GM18502 (cell line): Measurements from ENCODE around the gene YPEL4.

Experiments
- ATAC-seq: cut with Tn5 transposase; IDR thresholded peaks from one replicate; pipeline ENCODE4 v1.9.1; 2021; ENCODE audit warnings: mild to moderate bottlenecking; ENCODE audit not compliant: unreplicated experiment, poor library complexity

The YPEL4 gene

DNA sequence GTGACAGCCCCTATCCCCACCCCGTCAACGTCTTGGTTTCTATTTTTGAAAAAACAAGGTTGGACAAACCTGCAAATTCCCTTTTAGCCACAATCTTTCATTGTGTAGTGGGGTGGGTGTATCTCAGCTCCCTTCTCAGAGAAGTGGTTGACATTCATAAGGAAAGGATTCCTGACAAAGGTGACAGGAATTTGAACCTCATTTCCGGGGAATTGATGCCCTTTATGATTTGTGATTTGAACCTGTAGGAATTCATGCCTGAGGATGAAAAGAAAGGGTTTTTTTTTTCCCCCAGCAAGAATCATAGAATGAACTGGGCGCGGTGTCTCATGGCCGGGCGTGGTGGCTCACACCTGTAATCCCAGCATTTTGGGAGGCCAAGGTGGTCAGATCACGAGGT, 14.5 kb downstream of the YPEL4 start:
- ATAC-seq: no peak

DNA sequence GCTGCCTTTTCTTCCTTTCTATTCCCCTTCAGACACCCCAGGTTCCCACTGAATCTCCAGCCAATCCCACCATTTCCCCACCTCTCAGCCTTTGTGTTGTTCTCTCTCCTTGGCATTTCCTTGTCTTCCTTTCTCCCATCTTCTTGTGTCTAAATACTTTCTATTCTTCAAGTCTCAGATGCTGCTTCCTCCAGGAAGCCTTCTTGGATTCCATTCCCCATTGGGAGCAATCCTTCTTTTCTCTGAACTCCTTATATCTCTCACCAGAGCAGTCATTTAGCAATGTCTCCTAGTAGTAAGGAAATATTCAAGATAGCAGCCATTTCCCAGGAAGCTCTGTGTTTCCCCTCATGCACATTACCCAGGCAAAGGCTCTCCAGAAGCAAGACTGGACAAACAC, 15.4 kb downstream of the YPEL4 start:
- ATAC-seq: no peak

- no peak for ATAC-seq
Observed at GRCh38 chr11:57633394-57634070, 16.2 kb downstream of the YPEL4 start.

GRCh38 chr11:57632116-57632515, 17.6 kb downstream of the YPEL4 start:
- no peak for ATAC-seq

DNA sequence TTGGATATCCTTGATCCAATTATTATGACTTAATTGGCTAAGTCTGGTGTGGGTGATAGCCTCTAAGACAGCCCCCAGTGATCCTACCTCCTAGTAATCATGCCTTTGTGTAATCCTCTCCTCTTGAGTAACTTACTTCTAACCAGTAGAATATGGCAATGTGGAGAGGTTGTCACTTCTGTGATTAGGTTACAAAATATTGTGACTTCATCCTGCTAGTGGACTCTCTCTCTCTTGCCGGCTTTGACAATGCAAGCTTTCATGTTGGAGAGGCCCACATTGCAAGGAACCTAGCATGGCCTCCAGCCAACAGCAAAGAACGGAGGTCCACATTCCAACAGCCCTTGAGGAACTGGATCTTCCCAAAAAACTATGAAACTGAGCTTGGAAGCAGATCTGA, 19.5 kb downstream of the YPEL4 start:
- ATAC-seq: no peak

DNA sequence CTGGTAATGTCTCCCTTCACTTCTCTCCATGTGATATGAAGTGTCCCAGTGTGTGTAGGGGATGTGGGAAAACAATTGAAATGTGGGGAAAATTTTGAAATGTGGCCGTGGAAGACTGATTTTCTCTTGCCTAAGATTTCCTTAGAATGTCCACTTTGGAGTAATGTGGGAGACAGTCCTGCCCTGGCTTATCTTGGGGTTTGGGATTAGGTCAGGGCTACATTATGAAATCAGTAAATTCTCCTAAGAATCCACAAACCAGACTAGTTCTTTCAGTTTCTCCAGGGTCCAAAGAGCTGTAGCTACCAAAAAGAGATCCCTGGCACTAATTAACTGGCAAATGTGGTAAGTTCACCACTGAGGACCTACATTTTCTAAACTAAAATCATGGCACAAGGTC, 22.8 kb downstream of the YPEL4 start:
- ATAC-seq: no peak

DNA sequence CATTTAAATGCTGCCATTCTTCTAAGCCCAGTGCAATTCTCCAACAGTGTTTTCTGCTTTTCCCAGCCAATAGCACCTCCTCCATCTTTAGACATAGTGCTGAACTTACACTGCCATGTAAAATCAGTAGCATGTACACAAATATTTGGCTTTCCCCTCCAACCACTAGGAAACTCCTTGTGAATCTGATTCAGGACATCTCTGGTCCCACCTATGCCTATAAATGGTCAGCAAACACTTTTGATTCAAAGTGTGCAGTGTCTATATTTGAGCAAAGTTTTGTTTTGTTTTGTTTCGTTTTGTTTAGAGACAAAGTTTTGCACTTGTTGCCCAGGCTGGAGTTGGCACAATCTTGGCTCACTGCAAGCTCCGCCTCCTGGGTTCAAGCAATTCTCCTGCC, 24.8 kb downstream of the YPEL4 start:
- no peak for ATAC-seq

- ATAC-seq: no peak
Observed at GRCh38 chr11:57622263-57622662, 27.4 kb downstream of the YPEL4 start.

- ATAC-seq: no peak
Observed at GRCh38 chr11:57620467-57620866, 29.2 kb downstream of the YPEL4 start.

DNA sequence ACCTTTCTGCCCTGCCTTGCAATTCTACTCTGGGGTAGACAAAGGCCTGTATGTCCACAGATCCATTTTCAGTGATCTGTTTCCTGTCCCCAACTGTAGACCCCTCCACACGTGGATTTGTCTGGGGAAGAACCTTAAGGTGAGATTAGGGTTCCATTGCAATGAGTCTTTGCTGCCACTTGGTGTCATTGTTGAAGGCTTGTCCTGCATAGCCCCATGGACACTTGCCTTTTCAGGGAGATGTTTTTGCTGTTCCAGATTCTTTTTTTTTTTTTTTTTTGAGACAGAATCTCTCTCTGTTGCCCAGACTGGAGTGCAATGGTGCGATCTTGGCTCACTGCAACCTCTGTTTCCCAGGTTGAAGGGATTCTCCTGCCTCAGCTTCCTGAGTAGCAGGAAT, 30.4 kb downstream of the YPEL4 start:
- no peak for ATAC-seq

- no peak for ATAC-seq
Observed at GRCh38 chr11:57618438-57618837, 31.3 kb downstream of the YPEL4 start.

DNA sequence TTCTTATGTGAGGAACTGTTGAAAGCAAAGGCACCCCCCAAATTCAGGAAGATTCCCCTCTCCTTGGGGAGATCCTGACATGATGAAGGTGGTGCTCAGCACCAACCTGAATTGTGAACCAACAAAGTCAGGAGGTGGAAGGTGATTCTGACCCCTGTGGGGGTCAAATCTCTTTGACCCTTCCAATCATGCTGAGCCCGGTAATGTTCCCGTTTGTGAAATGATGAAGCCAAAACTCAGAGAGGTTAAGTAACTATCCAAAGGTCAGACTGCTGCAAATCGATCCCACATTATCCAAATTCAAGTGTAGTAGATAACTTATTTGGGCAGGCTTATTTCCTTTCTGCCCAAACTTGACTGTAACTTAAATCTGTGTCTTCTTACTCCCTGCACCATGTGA, 33.1 kb downstream of the YPEL4 start:
- ATAC-seq: no peak

DNA sequence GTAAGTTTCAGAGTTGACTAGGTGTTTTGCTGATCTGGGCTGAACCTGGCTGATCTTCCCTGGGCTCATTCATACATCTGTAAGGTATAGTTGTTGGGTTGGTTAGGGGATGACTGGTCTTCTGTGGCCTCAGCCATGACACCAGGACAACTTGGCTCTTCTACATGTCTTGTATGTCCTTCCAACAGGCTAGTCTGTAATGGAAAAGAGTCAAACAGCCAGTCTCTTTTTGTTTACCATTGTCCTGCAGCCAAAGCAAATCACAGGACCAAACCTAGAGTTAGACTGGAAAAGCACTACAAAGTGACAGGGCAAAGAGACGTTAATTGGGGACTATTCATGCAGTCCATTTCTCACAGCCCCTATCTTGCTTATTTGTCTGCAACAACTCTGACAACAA, 34.4 kb downstream of the YPEL4 start:
- ATAC-seq: no peak

- ATAC-seq: no peak
Observed at GRCh38 chr11:57614234-57614772, 35.4 kb downstream of the YPEL4 start.

GRCh38 chr11:57610170-57610569, 39.5 kb downstream of the YPEL4 start:
- no peak for ATAC-seq

GRCh38 chr11:57605028-57605420, 44.7 kb downstream of the YPEL4 start:
- no peak for ATAC-seq

GRCh38 chr11:57604296-57605027, 45.2 kb downstream of the YPEL4 start:
- no peak for ATAC-seq

GRCh38 chr11:57601297-57601696, 48.4 kb downstream of the YPEL4 start:
- no peak for ATAC-seq

DNA sequence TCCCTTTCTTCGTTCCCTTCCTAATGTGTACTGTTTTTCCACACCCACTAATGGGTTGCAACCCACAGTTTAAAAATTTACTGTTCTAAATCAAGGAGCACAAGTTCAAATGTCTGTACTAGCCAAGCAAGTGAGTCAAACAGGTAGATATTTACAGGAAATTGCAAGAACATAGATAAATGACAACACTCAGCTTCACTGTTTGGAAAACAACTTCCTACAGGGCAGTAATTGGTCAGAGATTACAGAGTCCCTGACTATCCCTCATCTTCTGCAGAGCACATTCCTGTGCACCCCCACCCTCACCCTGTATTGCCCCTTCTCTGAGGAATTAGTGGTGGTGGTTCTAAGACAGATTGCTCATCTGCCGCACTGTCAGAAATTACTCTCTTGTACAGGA, 50.3 kb downstream of the YPEL4 start:
- ATAC-seq: no peak

DNA sequence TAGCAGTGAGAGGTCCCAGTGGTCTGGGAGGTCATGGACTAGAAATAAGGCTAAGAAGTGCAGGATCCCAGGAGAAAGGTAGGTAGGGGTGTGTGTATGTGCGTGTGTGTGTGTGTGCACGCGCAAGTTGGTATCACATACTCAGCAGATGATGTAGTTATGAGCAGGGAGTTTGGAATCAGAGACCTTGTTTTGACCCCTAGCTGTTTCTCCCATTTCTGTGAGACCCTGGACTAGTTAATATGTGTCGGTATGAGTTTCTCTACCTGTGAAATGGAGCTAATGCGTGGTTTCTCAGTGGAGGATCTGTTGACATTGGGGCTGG, 50.9 kb downstream of the YPEL4 start:
- ATAC-seq: no peak

DNA sequence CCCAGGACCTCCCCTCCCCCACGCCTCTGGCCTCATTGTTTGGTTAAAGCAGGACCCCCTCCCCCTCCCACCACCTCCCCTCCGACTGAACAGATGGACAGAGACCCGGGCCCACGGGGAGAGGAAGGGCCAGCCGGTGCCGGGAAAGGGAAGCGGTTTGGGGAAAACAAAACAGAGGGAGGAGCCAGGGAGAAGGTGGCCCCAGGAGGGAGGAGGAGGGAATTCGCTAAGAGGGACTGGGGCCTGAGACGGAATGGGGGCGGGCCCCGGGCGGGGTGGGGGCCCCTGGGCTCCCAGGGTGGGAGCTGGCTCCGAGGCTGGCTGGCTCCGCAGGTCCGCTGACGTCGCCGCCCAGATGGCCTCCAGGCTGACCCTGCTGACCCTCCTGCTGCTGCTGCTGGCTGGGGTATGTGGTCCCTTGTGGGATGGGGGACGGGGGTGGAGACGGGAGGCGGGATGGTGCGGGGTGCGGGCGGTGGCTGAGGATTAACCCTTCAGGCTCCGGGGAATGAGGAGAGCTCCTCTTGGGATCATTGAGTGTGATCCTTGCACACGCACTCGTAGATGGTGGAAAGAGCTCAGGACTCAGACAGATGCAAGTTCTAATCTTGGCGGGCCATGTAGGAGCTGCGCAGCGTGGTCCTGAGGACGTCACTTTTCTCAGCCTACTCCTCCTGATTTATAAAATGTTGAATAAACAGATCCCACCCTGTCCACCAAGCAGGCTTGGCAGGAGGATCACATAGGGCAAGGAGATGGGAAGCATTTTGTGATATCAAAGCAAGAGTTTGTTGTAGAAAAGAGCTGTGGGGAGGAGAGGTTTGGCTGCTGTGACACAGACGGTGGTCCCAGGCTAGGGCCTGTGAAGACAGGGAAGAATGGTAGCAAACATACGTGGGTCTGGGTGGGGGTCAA, 51.5 kb downstream of the YPEL4 start:
- no peak for ATAC-seq
